Activated naive CD8-positive, alpha-beta T cell treated with anti-CD3 and anti-CD28 coated beads, Interleukin-2, amount 50 U/mL, for 16 hours (primary cell): ENCODE data around the gene PSAP.
"Not testable (repeated sequence)": the region's sequence is repeated elsewhere in the genome, so short reads cannot be mapped to it uniquely, and the experiment has no call there.

ENCODE experiments used
- DNase-seq: peaks from one replicate; pipeline ENCODE4 v3.0.0-alpha.2; 2020; ENCODE audit warnings: low read depth, low spot score

Gene PSAP

GRCh38 chr10:71874680-71875354 lies 23.8 kb upstream of the PSAP start:
- not testable (repeated sequence) for DNase-seq

- no peak for DNase-seq
Observed at GRCh38 chr10:71873582-71874211, 22.6 kb upstream of the PSAP start.

- not testable (repeated sequence) for DNase-seq
Observed at GRCh38 chr10:71869601-71870000, 18.6 kb upstream of the PSAP start.

GRCh38 chr10:71868192-71868697 lies 17.2 kb upstream of the PSAP start:
- no peak for DNase-seq

- no peak for DNase-seq
Observed at GRCh38 chr10:71865561-71866041, 14.6 kb upstream of the PSAP start.

- no peak for DNase-seq
Observed at GRCh38 chr10:71864911-71865361, 13.9 kb upstream of the PSAP start.

GRCh38 chr10:71863203-71863602 lies 12.2 kb upstream of the PSAP start:
- DNase-seq, result no peak

- no peak for DNase-seq
Observed at GRCh38 chr10:71860243-71861029, 9.4 kb upstream of the PSAP start.

- DNase-seq, result no peak
Observed at GRCh38 chr10:71857934-71858890, 7.2 kb upstream of the PSAP start.

- no peak for DNase-seq
Observed at GRCh38 chr10:71856619-71857018, 5.6 kb upstream of the PSAP start.

GRCh38 chr10:71854031-71854430 lies 3.0 kb upstream of the PSAP start:
- DNase-seq, result no peak

- DNase-seq, result no peak
Observed at GRCh38 chr10:71852355-71852937, 1.4 kb upstream of the PSAP start.

GRCh38 chr10:71851465-71852095 lies 529 bp upstream of the PSAP start:
- DNase-seq, result not testable (repeated sequence)

- DNase-seq, result no peak
Observed at GRCh38 chr10:71850021-71850742, 869 bp downstream of the PSAP start.

GRCh38 chr10:71849461-71849908 lies 1.6 kb downstream of the PSAP start:
- no peak for DNase-seq

GRCh38 chr10:71848325-71849275 lies 2.5 kb downstream of the PSAP start:
- DNase-seq, result no peak

GRCh38 chr10:71847418-71847817 lies 3.6 kb downstream of the PSAP start:
- DNase-seq, result no peak

GRCh38 chr10:71846816-71847215 lies 4.2 kb downstream of the PSAP start:
- no peak for DNase-seq
